Testis (tissue), 2 donors: Measurements from ENCODE around the gene PPP1R3A.

Experiments
- POLR2A ChIP-seq: fragments of 450-650 bp; IDR thresholded peaks from one replicate; pipeline ENCODE4 v1.6.1; 2017; ENCODE audit warnings: antibody characterized with exemption, mild to moderate bottlenecking, moderate library complexity
- TF ChIP-seq, protein P1 (sequence below), 3 experiments: fragments of 450-650 bp in 2 of 3; fragments of 200-600 bp in 1 of 3; sonication (generic) in 1 of 3; IDR thresholded peaks; one replicate each; pipeline ENCODE4 v1.5.1; 2016 to 2019; ENCODE audit warnings: antibody characterized with exemption in 3 of 3, mild to moderate bottlenecking in 2 of 3, moderate library complexity in 1 of 3

- TF ChIP-seq, protein P1, sequence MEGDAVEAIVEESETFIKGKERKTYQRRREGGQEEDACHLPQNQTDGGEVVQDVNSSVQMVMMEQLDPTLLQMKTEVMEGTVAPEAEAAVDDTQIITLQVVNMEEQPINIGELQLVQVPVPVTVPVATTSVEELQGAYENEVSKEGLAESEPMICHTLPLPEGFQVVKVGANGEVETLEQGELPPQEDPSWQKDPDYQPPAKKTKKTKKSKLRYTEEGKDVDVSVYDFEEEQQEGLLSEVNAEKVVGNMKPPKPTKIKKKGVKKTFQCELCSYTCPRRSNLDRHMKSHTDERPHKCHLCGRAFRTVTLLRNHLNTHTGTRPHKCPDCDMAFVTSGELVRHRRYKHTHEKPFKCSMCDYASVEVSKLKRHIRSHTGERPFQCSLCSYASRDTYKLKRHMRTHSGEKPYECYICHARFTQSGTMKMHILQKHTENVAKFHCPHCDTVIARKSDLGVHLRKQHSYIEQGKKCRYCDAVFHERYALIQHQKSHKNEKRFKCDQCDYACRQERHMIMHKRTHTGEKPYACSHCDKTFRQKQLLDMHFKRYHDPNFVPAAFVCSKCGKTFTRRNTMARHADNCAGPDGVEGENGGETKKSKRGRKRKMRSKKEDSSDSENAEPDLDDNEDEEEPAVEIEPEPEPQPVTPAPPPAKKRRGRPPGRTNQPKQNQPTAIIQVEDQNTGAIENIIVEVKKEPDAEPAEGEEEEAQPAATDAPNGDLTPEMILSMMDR (IDR thresholded peaks at IDR 0.05): no peak
- TF ChIP-seq POLR2A: no peak
Observed at GRCh38 chr7:113831556-113831955, 87.3 kb downstream of the PPP1R3A start.
